Retinal pigment epithelial cell (primary cell): ENCODE measurements around the gene GALNT16.
A peak's percentile ranks its signal among the peaks of the same experiment; 100 is the strongest.
"Not testable (repeated sequence)": the region's sequence is repeated elsewhere in the genome, so short reads cannot be mapped to it uniquely, and the experiment has no call there.

ENCODE experiments used
- DNase-seq: peaks from one replicate; pipeline ENCODE4 v3.0.0-alpha.2; 2010; ENCODE audit warnings: low read depth
- H3K4me3 ChIP-seq: 2 replicates; pipeline ENCODE4 v1.5.1; 2011; ENCODE audit warnings: mild to moderate bottlenecking, low read length, control low read depth, moderate library complexity
- TF ChIP-seq, protein P1 (sequence below): conservative IDR thresholded peaks from 2 replicates; pipeline ENCODE4 v1.5.1; 2011; ENCODE audit warnings: low read depth, low read length, control low read depth, inconsistent platforms

The GALNT16 gene

DNA sequence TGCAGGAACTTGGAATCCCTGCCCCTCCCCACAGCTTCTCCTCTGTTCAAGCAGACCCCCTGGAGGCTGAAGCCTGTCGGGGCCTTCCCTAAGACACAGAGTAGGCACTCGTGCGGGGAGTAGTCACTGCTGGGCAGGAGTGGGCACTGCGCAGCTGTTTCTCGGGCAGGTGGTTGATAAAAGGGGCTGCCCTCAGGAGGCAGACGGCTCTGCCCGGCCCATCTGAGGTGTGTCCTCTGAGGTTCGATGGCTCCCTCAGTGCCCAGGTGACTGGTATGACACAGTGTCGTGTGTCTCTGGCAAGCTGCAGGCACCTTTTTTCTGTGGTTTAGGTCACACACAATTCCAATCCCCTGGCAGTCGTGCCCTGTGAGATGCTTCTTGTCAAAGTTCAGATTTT, 10.1 kb downstream of the GALNT16 start:
- TF ChIP-seq, protein P1, sequence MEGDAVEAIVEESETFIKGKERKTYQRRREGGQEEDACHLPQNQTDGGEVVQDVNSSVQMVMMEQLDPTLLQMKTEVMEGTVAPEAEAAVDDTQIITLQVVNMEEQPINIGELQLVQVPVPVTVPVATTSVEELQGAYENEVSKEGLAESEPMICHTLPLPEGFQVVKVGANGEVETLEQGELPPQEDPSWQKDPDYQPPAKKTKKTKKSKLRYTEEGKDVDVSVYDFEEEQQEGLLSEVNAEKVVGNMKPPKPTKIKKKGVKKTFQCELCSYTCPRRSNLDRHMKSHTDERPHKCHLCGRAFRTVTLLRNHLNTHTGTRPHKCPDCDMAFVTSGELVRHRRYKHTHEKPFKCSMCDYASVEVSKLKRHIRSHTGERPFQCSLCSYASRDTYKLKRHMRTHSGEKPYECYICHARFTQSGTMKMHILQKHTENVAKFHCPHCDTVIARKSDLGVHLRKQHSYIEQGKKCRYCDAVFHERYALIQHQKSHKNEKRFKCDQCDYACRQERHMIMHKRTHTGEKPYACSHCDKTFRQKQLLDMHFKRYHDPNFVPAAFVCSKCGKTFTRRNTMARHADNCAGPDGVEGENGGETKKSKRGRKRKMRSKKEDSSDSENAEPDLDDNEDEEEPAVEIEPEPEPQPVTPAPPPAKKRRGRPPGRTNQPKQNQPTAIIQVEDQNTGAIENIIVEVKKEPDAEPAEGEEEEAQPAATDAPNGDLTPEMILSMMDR, result no peak
- H3K4me3 ChIP-seq, result no peak overlapping the region
- DNase-seq, result no peak

DNA sequence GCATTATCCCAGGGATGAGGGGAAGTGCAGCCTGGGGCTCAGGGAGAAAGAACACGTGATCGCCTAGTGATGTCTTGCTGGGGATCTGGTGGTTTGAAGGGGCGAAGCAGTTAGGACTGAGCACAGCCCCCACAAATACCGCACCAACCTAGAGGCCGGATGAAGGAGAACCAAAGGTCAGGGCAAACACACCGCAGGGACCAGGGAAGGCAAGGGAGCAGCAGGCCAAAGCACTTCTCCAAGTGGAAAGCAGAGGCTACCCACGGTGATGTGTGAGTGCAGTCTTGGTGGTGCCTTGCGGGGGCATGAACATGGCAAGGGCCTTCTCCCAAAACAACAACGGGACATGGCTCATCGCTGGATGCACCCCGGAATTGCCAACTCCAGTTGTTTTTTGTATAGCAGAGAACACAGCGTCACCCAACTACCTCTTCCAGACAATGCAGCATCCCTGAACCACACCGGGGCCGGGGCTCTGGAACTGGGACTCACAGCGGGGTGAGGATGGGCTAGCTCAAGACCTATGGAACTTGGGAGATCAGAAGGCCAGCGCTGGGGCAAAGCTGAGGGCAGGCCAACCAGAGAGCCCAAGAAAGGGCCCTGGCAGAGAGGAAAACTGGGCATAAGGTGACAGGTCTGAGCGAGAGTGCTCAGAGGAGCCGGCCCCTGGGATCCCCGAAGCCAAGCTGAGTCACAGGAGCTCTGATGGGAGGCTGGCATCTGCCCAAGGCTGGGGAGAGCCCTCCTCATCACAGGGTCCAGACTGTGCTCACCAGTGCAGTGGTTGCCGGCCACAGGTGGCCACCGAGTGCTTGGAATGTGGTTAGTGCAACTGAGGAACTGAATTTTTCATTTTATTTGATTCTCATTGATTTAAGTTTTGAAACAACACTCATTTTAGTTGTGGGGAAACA, 11.1 kb downstream of the GALNT16 start:
- TF ChIP-seq, protein P1, result no peak
- DNase-seq, result peak; percentile 39
- H3K4me3 ChIP-seq, result no peak overlapping the region

DNA sequence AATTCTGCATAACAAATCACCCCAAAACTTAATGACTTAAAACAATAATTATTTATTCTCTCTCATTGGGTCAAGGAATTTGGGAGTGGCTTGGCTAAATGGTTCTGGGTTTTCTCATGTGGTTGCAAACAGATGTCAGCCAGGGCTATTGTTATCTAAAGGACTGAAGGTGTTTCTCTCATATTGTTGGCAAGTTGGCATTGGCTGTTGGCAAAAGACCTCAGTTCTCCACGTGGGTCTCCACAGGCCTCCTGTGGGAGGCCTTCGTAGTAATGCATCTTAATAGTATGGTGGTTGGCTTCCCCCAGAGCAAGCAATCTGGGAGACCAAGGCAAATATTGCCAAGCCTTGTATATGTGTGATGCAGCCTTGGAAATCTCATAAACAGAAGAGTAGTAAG, 14.4 kb downstream of the GALNT16 start:
- H3K4me3 ChIP-seq, result no peak overlapping the region
- DNase-seq, result no peak
- TF ChIP-seq, protein P1, result no peak

DNA sequence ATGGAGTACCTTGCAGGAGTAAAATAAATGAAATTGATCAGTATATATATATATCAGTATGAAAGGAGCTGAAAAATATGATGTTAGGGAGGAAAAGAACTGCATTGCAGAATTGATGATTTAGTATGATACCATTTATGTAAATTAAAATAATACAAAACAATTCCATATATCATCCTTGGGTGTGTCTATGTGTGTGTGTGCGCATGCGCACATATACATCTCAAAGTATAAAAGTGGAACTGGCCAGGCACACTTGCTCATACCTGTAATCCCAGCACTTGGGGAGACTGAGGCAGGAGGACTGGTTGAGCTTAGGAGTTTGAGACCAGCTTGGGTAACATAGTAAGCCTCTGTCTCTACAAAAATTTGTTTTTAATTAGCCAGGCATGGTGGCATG, 15.4 kb downstream of the GALNT16 start:
- TF ChIP-seq, protein P1, result no peak
- no peak for DNase-seq
- no peak overlapping the region for H3K4me3 ChIP-seq

DNA sequence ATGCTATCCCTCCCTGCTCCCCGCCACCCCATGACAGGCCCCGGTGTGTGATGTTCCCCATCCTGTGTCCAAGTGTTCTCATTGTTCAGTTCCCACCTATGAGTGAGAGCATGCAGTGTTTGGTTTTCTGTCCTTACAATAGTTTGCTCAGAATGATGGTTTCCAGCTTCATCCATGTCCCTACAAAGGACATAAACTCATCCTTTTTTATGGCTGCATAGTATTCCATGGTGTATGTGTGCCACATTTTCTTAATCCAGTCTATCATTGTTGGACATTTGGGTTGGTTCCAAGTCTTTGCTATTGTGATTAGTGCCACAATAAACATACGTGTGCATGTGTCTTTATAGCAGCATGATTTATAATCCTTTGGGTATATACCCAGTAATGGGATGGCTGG, 17.4 kb downstream of the GALNT16 start:
- not testable (repeated sequence) for H3K4me3 ChIP-seq, DNase-seq

DNA sequence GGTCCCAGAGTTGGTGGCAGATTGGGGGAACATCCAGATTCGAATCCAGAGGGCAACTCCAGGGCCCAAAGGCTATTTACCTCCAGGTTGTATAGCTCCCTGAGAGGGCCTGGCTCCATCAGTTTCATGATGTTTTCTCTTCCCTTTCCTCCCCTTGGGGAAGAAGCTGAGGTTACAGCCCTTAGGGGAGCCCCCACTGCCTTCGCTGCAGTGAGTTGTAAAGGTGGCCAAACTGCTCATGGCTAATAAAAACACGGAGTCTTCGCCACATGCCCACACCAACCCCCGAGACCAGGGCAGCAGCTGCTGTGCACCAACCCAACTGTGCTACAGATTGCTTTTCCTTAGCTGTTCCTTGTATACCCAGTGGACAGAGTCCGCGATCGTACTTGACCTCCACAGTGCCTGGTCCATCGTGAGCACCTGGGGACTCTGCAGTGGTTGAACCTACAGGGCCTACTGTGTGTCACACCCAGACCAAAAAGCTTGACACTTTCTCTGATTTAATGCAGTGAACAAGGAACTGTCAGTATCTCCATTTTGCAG, 20.9 kb downstream of the GALNT16 start:
- no peak overlapping the region for H3K4me3 ChIP-seq
- DNase-seq, result no peak
- TF ChIP-seq, protein P1, result no peak

DNA sequence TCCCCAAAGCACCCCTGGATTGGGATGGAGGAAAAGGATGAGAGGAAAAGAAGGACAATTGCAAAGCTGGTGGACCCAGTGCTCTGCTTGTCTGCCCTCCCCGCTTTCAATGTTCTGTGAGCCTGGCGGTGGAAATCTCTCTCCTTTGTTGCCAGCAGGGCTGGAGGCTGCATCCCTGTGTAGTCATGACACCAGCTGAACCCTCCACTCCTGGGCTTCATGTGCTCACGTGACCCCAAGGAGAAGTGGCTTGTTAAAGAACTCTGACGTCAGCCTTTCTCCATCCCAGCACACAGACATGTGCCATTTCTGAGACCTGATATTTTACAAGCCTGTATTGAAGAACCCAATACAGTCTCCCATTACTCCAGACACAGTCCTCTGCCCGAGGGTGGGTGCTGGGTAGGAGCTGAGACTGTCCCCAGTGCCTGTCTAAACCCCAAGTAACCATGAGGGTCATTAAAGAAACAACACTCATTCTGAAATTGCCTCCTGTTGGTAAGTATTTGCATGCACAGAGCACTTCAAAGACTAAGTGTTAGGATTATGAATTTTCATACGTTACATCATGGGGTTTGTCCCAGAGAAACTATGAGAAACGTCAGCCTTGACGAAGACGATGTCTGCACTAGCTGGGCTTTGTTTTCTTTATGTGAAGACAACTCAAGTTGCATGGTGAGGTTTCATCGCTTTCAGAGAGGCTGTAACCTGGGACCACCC, 21.7 kb downstream of the GALNT16 start:
- TF ChIP-seq, protein P1, result no peak
- DNase-seq, result no peak
- H3K4me3 ChIP-seq, result no peak overlapping the region
